HG03354 (cell line): ENCODE results near the gene NACC2.
"Not testable (repeated sequence)": the region's sequence is repeated elsewhere in the genome, so short reads cannot be mapped to it uniquely, and the experiment has no call there.

ENCODE experiments used
- ATAC-seq: cut with Tn5 transposase; IDR thresholded peaks from one replicate; pipeline ENCODE4 v1.9.1; 2021; ENCODE audit warnings: mild to moderate bottlenecking; ENCODE audit not compliant: unreplicated experiment, poor library complexity, severe bottlenecking

The NACC2 gene

DNA sequence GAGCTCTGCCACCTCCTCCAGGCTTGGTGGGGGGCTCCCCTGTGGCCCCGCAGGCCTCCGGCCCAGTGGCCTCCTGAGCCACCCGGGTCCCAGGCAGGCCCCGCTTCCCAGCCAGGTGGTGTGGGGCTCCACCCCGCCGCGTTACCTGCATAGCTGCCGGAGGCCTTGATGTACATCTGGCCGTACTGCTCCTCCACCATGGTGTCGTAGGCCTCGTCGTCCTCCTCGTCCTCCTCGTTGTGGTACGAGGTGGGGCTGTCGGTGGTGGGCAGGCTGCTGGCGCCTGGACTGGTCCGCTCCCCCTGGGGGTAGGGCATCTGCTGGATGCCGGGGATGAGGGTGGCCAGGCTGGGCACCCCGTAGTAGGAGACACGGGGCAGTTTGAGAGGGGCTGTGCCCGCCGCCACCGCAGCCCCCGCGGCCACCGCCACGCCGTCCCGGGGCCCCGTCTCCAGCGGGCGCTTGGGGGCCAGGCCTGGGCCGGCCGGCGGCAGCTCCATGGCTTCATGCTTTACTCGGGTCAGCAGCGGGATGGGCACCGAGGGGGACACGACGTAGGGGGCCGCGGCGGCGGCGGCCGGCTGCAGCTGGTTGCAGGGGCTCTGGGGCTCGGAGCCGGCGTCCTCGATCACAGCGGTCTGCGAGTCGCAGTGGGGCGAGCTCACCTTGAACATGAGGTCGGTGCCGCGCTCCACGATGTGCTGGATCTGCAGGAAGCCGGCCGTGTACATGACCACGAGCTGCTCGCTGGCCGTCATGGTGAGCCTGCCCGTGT is 45.4 kb downstream of the NACC2 start:
- ATAC-seq = no peak

DNA sequence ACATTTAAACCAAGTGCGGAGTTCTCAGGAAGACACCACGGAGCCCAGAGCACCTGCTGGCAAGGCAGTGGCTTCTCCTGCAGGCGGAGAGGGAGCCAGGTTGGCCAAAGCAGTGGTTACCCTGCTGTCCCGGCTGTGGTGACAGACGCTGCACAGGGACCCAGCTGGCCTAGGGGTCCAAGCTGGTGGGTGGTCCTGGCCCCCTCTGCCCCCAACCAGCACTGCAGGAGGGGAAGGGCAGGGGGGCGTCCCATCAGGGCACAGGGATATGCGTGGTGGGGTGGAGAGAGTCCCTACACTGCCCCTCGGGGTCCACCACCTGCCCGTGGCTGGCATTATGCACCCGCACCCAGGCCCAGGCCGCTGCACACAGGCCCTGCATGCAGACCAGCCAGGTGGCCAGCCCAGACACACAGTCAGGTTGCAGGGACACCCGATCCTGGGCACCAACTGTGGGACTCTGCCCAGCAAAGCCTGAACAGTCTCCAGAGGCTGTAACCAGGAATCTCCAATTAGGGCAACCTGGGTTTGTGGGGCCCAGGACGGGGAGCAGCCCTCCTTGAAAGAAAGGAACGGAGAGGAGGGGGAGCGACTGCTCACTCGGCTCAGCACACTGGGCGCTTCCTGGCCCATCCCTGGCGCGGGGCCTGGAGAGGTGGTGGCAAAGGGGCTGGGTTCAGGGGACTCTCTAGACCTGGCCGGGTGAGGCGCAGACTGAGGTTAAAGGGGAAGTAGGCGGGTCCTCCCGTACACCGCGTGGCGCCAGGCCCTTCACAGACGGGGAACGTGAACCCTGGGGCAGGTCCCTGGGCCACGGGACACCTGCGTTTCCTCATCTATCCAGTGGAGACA is 46.3 kb downstream of the NACC2 start:
- no peak for ATAC-seq

DNA sequence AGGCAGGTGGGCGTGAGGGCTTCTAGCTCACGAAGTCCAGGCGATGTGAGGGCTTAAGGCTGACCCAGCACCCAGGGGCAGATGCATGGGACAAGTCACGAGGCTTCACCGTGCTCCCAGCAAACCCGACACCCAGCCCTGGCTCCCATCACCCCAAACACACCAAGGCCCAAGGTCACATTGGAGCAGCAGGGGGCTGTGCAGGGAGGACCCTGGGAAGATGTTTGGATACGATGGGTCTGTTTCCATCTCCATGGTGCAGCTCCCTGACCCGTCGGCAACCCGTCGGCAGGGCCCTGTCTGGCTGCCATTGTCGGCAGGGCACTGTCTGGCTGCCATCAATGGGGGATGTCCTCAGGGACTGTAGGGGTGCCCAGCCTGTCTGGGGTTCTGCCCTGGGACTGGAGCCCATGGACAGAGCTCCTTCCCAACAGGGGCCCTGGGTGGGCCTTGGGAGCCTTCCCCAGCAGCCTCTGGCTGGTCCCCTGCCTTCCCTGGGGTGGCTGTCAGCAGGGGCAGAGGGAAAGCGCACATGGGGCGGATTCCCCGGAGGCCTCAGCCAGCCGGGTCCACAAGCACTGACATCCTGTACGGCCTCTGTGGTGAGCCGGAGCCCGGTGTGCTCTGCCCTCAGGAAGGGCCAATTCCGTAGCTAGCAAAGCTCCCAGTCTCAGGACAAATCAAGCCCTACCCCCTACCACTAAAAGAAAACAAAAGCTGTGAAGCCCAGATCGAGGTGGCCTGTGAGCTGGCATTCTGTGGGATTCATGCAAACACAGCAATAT is 47.1 kb downstream of the NACC2 start:
- ATAC-seq = no peak

DNA sequence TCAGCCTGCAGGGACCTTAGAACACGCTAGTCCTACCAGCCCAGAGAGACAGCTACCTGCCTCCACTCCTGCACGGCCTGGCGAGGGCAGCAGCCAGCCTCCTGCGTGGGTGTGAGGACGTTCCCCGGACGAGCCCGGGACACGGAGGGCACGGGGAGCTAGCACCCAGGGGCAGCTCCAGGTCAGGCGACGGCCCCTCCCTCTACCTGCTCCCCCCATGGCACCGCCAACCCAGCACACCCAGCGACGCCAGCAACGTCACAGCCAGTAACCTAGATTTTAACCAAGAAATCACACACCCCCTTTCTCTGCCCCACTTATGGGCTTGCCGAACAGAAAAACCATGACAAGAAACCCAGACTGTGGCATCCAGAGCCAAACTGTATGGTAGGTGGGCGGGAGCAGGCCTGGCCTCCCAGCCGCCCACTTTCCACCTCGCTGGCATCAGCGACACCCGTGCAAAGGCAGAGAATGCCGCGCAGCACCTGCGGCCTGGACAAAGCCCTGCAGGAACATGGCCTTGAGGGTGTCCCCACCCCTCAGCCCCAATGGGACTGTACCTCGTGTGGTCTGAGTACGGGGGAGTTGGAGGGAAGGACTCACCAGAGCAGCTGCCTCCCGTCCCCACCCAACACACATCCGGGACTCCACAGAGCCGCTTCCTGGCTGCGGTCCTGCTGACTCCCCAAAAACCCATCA is 47.9 kb downstream of the NACC2 start:
- no peak for ATAC-seq

DNA sequence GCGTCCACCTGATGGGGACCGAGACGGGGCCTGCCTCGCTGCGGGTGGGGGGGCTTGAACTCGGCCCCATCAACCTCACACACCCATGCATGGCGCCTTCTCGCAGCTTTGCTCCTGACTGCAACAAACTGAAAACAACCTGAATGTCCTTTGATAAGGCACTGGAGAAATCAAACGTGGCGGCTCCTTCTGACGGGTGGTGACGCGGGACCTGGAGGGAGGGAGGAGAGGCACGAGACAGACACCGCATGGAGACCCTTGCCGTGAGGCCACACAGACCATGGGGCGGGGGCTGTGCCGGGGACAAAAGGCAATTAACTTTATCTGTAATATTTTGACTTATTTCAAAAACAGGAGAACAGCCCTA is 48.6 kb downstream of the NACC2 start:
- ATAC-seq = no peak

DNA sequence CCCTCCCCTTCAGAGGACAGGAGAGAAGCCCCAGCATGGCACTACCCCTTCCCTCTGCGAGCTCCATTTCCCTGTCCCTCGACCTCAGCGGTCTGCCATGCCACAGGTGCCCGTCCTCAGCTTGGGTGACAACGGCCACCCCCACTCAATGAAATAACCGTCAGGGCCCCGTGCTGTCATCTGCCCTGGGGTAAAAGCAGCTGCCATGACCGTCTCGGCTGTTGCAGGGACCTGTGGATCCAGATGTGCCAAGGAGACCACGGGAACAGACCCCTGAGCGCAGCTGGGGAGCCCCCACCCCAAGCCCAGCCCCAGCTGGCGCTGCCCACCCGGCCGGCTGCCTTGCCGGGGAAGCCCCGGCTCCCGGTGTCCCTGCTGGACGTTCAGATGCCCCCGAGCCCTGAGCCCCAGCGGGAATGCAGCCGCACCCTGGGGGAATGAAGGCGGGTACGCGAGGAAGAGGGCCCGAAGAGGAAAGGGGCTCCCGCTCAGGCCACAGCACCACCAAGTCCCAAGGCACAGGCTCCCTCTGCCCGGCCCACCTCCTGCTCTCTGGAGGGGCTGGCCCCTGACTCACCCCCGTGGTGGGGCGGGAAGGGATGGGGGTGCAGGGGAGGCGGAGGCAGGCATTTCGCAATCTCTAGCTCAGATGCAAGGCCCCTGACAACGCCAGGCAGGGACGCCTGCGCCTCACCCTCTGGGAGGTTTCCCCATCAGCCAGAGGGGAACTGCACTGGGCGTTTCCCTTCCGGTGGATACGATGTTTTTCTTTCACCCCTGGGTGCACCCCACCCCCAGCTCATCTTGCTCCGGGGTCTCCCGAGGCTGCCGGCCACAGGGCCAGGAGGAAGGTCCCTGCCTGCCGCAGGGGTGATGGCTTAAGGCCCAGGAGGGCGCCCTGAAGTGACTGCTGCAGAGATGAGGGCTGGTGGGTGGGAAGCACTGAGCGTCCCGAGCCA is 49.2 kb downstream of the NACC2 start:
- ATAC-seq = no peak

DNA sequence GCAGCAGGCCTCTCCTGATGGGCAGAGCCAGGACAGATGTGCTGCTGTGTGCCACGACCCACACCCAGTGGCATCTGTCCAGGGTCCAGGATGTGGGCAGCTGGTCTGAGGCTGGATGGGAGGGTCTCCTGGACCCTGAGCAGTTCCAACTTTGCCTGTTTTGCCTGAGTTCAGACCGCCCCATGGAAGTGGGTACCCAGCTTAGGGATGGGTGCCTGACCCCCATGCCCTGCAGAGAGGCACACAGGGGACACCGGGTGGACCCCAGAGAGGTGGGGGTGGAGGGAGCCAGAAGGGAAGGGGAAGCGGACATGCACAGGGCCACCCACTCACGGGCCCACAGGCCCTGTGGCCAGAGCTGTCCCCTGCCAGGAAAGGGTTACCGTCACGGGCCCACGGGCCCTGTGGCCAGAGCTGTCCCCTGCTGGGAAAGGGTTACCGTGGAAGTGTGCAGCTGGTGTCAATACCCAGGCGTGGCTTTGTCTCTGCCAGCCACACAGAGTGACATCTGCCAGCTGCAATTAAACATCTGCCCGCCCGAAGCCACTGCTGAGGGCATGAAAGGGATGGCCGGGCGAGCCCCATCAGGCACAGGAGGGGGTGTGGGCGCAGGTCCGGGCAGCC is 50.0 kb downstream of the NACC2 start:
- ATAC-seq = no peak

DNA sequence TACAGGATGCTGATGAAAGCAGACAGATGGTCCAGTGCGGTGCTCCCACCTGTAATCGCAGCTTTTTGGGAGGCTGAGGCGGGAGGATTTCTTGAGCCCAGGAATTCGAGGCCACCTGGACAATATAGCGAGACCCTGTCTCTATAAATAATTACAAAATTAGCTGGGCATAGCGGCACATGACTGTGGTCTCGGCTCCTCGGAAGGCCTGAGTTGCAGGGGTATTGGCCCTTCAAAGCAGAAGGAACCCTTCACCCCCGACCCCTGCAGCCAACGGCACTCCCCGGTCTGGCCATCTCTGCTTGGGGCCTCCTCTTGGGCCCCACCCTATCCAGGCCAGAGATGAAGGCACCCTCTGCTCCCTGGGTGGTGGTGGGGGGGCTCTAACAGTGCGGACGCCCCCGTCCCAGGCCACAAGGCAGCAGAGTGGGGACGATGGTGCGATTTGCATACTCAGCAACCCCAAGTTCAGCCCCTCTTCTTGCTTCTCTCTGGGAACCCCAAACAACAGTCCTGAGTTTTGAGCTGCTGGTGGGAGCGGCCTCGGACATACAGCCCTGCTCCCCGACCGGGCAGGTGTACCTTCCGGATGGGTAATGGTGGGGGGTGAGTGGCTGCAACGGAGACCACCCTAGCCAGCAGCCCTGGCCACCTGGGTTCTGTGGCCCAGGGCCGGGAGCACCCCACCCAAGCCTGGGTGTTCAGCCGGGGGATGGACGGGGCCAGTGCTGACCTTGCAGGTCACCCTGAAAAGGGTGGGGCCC is 50.7 kb downstream of the NACC2 start:
- no peak for ATAC-seq

DNA sequence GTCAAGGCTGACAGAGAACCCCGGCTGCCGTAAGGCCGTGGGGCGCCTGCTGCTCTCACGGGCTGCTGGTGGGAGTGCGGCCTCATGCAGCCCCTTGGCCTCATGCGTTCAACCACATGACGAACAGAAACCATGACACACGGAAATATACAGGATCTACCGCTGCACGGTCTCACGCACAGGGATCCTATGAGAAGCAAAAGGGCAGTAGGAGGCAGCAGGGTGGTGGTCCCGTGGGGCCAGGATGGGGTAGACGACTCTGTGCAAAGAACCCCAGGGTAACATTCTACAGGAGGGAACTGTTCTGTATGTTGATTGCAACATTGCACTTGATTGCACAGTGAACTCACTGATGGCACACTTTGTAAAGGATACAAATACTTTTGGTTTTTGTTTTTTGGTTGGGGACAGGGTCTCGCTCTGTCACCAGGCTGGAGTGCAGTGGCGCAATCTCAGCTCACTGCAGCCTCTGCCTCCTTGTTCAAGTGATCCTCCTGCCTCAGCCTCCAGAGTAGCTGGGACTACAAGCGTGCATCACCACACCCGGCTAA is 51.6 kb downstream of the NACC2 start:
- no peak for ATAC-seq

DNA sequence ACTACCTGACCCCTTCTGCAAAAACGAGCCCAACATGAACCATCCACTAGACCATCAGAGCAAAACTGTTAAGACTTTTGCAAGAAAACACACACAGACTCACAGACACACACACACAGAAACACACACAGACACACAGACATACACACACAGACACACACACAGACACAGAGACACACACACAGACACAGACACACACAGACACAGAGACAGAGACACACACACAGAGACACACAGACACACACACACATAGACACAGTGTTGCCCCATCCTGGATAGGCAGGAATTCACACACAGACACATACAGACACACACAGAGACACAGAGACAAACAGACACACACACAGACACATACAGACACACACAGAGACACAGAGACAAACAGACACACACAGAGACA is 52.5 kb downstream of the NACC2 start:
- no peak for ATAC-seq

DNA sequence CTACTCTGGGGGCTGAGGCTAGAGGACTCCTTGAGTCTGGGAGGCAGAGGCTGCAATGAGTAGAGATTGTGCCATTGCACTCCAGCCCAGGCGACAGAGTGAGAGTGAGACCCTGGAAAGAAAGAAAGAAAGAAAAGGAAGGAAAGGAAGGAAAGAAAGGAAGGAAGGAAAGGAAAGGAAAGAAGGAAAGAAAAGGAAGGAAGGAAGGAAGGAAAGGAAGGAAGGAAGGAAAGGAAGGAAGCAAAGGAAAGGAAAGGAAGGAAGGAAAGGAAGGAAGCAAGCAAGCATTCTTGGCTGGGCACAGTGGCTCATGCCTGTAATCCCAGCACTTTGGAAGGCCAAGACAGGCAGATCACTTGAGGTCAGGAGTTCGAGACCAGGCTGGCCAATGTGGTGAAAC is 54.2 kb downstream of the NACC2 start:
- not testable (repeated sequence) for ATAC-seq

DNA sequence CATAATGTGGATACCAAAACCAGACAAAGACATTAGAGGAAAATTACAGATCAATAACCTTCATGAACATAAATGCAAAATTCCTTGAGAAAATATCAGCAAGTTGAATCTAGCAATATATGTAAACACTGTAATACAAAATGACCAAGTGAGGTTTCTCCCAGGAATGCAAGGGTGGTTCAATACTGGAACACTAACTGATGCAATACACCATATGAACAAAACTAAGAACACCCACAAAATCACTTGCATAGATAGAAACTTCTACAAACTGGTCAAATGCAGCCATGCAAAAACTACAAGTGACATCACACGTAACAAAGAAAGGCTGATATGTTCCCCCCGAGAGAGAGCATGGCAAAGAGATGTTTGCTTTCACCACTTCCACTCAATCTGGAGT is 55.6 kb downstream of the NACC2 start:
- ATAC-seq = no peak

DNA sequence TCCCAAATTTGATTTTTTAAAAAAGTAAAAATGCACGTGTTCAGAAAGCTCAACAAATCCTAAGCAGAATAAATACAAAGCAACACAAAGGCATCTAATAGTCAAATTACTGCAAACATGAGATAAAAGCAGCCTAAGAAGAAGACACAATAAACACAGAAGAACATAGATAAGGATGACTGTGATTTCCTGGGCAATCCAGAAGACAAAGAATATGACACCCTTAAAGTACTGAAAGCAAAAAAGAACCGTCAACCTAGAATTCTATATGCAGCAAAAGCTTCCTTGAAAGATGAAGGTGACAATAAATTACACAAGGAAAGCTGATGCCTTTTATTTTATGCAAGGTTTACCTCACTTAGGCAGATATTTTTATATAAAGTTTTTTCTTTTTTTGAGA is 58.2 kb downstream of the NACC2 start:
- ATAC-seq = no peak

DNA sequence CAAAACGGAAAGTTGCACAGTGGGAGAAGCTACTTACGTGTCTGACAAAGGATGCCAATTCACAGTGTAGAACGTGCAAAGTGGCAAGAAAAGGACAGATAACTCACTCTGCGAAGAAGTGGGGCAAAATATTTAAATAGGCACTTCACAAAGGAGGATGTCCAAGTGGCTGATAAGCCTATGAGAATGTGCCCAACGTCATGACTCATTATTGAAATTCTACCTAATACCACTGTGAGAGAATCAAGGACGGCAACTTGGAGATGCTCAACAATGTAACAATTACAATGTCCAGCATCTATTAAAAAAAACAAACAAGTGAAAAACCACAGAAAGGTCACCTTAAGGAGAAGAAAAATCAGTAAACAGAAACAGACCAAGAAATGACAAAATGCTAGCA is 59.0 kb downstream of the NACC2 start:
- ATAC-seq = no peak

DNA sequence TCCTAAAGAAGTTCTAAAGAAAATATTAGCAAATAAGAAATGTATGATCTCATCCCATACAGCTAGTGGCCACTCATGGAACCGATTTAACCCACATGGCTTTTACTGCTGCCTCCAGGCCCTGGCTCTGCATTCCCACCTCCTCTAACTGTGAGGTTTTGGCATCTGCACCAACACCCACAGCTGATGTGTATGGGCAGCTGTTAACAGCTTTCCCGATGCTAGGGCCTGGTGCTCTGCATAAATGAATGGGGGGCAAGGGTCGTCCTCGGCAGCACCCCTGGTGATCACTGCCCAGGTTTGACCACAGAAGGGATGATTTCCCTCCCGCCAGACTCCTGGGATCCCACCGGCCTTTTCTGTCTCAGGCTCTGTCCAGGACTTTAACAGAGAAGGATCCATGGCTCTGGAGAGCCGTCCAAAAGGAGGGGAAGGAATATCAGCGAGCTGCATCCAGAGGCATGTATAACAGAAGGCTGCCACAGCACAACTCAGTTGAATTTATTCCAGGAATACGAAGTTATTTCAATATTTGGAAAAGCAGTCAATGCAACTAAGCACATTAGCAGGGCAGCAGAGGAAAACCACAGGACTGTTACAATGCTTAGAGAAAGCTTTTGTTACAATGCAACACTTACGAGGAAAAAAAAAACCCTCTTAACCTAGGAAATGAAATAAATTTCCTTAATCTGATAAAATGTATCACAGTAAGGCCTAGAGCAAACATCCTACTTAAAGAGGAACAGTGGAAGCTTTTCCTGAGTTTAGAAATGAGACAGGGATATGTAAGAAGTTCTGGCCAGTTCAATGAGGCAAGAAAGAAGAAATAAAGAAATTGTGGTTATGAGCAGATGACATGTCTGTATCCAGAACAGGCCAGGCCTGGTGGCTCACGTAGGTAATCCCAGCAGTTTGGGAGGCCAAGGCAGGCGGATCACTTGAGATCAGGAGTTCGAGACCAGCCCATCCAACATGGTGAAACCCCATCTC is 63.1 kb downstream of the NACC2 start:
- ATAC-seq = no peak

DNA sequence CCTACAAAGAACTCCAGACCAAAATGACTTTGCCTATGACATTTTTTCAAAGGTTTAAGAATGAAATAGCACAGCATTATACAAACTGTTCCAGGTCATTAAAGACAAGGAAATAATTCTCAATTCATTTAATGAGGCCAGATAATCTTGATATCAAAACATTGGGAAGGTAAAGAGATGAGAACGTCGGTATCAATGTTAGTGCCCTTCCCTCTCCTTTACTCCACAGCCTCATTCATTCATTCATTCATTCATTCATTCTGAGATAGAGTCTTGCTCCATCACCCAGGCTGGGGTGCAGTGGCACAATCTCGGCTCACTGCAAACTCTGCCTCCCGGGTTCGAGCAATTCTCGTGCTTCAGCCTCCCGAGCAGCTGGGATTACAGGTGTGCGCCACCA is 64.0 kb downstream of the NACC2 start:
- ATAC-seq = no peak
